ENCODE measurements around the gene ZNF213. TPM values are rescaled to one million over a fixed set of nuclear protein-coding genes. Genes with fewer than 3 reads are reported as not detected.
"Not testable (repeated sequence)": the region's sequence is repeated elsewhere in the genome, so short reads cannot be mapped to it uniquely, and the experiment has no call there.

The ZNF213 gene
- total RNA-seq, 2 donors from 2014 or later, result 12.2 to 16.3 TPM

DNA sequence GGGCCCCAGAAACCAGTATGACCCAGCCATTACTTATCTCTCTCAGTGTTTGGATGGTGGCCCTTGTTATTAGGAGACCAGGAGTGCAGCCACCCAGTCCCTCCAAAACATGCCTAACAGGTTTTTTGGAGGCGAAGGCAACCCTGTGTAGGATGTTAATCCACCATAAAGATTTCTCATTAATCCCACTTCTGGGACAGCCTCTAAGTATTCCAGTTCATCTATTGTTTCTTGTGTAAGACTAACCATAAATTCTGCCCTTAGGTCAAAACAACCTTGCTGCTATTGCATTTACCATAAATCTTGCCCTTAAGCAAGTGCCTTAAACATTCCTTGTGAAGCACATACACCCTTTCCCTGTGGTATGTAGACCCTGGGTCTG, 31.7 kb downstream of the ZNF213 start:
- no peak overlapping the region for H3K4me3 Mint-ChIP-seq
- no peaks in the 10 kb centered on the region for H3K9me3 Mint-ChIP-seq
- peaks cover 30% of the 10 kb centered on the region for H3K27me3 Mint-ChIP-seq (ENCODE audit: low read depth)
- H3K27ac Mint-ChIP-seq, result no peak overlapping the region
- peaks cover 18% of the 10 kb centered on the region for H3K4me1 Mint-ChIP-seq (ENCODE audit: low read depth)
- no peaks in the 10 kb centered on the region for H3K36me3 Mint-ChIP-seq (ENCODE audit: insufficient read depth in 2 of 2)
- DNase-seq (no peak), ATAC-seq (replicated peaks in 1 of 2) (no peak)

DNA sequence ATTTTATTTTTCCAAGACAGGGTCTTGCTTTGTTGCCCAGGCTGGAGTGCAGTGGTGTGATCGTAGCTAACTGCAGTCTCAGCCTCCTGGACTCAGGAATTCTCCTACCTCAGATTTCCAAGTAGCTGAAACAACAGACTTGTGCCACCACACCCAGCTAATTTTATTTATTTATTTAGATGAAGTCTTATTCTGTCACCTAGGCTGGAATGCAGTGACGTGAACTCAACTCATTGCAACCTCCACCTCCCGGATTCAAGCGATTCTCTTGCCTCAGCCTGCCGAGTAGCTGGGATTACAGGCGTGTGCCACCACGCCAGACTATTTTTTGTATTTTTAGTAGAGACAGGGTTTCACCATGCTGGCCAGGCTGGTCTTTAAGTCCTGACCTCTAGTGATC, 33.9 kb downstream of the ZNF213 start:
- H3K9me3 Mint-ChIP-seq; H3K36me3 Mint-ChIP-seq (ENCODE audit: insufficient read depth in 2 of 2); H3K4me3 Mint-ChIP-seq; DNase-seq; ATAC-seq (replicated peaks in 1 of 2); H3K27ac Mint-ChIP-seq: not testable (repeated sequence)
- H3K4me1 Mint-ChIP-seq (ENCODE audit: low read depth), result peaks cover 34% of the 10 kb centered on the region
- H3K27me3 Mint-ChIP-seq (ENCODE audit: low read depth), result peaks cover 39% of the 10 kb centered on the region

DNA sequence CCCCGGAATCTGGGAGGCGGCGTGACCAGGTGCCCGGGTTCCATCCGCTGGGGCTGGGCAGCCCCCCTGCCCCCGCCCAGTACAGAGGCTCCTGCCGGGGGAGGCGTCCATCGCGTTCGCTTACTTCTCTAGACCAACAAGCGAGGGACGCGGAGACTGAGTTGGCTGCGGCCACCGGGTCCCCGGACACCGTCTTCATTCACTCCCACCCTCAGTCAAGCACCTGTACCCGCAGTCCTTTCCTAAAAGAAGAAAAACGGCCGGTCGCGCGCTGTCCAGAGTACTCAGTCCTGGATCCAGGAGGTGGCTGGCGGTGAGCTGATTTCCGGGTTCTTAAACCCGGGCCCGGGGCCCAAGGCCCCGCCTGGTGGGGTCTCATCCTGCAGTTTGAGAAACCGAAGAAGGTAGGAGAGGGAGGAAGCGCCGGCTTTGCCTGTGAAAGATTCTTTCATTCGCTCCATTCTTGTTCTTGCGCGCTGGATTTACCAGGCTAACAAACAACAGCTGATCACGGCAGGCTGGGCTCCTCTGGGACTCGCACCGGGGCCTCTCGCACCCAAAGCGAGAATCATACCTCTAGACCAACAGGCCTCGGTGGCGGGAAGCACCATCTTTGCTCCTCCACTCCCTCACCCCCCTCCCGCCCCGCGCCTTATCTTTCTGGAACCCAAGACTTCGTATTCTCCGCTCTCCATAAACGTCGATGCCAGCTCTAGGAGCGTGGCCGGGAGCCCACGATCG, 35.8 kb downstream of the ZNF213 start:
- DNase-seq (peak in 1 of 2 donors; percentile 40), ATAC-seq (replicated peaks in 1 of 2) (peak; percentile 22 to 27)
- Mint-ChIP-seq H3K36me3 (ENCODE audit: insufficient read depth in 2 of 2) (no peaks in the 10 kb centered on the region), H3K9me3 (no peaks in the 10 kb centered on the region), H3K27ac (no peak overlapping the region), H3K27me3 (ENCODE audit: low read depth) (peaks cover 49% of the 10 kb centered on the region), H3K4me3 (peak overlapping the region; percentile 86 to 90), H3K4me1 (ENCODE audit: low read depth) (peaks cover 36% of the 10 kb centered on the region)

DNA sequence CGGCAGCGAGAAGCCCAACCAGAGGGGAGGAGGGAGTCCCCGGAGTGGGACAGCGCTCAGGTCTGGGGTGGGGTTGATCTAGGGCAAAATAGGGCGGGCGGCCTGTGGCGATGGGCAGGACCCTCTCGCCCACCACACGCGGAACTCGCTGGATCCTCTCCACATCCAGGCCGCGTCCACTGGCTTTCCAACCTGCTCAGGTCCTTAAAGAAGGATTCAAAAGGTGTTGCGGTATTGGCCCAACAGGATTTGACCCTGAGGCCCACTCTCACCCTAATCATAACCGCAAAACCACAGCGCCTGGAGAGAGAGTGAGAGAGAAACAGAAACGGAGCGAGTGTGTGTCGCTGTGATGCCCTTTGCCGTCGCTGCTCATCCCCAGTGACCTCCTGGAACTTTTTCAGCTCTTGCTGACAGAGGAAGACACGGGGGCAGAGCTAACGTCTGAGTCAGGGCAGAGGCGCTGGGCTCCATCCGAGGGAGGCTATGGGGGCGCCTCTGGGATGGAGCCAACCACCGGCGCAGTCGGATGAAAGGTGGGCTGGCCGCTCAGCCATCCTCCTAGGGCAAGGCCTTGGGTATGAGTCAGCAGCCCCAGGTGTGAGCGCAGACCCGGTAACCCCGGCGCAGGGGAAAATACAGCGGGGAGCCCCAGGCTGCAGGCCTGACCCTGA, 36.5 kb downstream of the ZNF213 start:
- H3K4me3 Mint-ChIP-seq, result peak overlapping the region; percentile 86 to 90
- H3K9me3 Mint-ChIP-seq, result no peaks in the 10 kb centered on the region
- DNase-seq, result peak; percentile 71 to 79
- H3K36me3 Mint-ChIP-seq (ENCODE audit: insufficient read depth in 2 of 2), result no peaks in the 10 kb centered on the region
- peak; percentile 72 to 73 for ATAC-seq (replicated peaks in 1 of 2)
- H3K27ac Mint-ChIP-seq, result peak overlapping the region; percentile 91
- H3K4me1 Mint-ChIP-seq (ENCODE audit: low read depth), result peaks cover 34% of the 10 kb centered on the region
- peaks cover 56% of the 10 kb centered on the region for H3K27me3 Mint-ChIP-seq (ENCODE audit: low read depth)

DNA sequence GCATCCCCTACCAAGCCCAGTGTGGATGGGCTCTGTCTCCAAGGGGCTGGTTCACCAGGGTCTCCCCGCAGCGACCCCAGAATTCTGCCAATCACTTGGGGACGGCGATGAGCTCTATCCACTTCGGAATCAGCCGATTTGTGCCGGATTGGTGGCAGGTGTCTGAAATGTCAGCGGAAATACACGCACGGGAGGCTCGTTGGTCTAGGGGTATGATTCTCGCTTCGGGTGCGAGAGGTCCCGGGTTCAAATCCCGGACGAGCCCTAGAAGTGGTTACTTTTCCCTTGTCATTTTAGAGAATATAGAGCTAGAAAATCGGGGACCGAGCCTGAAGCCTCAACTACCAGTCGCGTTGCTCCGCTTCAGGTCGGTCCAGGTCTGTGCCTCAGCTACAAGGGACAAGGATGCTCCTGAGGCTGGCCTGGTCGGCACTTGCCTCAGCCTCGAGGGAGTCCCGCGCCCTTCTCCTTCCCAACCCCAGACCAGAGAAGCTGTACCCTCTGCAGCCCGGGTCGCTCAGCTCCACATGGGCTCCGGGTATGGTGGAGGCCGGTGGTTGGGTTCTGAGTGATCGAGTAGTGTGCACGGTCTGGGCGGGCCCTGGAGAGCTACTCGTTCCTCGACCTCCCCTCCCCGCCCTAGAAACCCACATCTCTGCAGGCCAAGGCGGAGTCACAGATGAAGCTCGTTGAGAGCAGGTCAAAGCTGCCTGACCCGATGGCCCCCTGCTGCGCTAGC, 37.2 kb downstream of the ZNF213 start:
- peak overlapping the region; percentile 86 to 90 for H3K4me3 Mint-ChIP-seq
- DNase-seq (peak in 1 of 2 donors; percentile 67), ATAC-seq (replicated peaks in 1 of 2) (peak; percentile 40 to 41)
- peaks cover 62% of the 10 kb centered on the region for H3K27me3 Mint-ChIP-seq (ENCODE audit: low read depth)
- peaks cover 34% of the 10 kb centered on the region for H3K4me1 Mint-ChIP-seq (ENCODE audit: low read depth)
- no peaks in the 10 kb centered on the region for H3K36me3 Mint-ChIP-seq (ENCODE audit: insufficient read depth in 2 of 2)
- H3K27ac Mint-ChIP-seq, result peak overlapping the region; percentile 91
- H3K9me3 Mint-ChIP-seq, result no peaks in the 10 kb centered on the region

DNA sequence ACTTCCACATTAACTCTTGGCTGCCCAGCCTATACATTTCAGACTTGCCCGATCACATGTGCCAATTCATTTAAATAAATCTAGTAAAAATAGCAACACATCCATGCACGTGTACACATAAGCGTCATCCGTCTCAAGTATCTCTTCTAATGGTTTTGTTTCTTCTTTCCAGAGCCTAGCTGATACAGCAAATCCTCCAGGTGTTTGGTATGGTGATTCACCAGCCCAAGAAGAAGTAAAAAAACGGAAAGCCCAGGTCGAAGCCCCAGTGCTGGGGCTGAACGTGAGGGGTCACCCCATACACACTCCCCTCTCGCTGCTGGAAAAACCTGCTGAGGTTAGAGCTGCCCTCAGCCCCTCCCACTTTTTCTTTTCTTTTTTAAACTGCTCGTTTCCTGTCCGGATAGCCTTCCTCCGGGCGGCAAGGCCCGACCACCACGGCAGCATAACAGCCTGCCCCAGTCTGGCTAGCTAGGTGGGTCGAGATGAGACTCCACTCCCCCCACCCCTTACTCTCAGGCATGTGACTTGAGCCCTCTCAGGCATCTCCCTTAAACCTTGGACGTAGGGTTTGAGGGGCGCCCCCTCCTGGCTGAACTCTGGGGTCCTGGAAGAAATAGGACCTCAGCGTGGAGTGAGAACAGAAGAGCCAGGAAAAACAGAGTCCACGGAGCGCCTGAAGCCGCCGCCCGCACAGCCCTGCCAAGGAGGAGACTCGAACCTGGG, 39.2 kb downstream of the ZNF213 start:
- Mint-ChIP-seq H3K36me3 (ENCODE audit: insufficient read depth in 2 of 2) (no peaks in the 10 kb centered on the region), H3K4me3 (peak overlapping the region; percentile 90 to 94), H3K4me1 (ENCODE audit: low read depth) (peaks cover 34% of the 10 kb centered on the region), H3K9me3 (no peaks in the 10 kb centered on the region), H3K27ac (peak overlapping the region; percentile 85), H3K27me3 (ENCODE audit: low read depth) (peaks cover 65% of the 10 kb centered on the region)
- DNase-seq (peak; percentile 44 to 63), ATAC-seq (replicated peaks in 1 of 2) (peak; percentile 9 to 15)

DNA sequence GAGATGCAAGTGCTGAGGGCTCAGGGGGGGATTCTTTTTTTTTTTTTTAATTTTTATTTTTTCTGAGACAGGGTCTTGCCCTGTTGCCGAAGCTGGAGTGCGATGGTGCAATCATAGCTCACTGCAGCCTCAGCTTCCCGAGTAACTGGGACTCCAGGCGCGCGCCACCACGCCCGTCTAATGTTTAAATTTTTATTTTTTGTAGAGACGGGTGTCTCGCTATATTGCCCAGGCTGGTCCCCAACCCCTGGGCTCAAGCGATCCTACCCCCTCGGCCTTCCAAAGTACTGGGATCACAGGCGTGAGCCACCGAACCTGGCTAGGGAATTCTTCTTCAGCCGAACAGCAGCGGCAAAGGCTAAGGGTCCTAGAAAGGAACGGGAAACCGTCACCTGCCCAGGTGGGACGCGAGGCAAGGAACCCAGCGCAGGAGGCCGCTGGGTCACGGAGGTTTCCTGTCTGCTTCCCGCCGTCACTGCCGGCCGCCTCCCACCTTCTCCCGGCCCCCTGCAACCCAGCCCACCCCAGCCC, 39.9 kb downstream of the ZNF213 start:
- peak overlapping the region; percentile 85 for H3K27ac Mint-ChIP-seq

DNA sequence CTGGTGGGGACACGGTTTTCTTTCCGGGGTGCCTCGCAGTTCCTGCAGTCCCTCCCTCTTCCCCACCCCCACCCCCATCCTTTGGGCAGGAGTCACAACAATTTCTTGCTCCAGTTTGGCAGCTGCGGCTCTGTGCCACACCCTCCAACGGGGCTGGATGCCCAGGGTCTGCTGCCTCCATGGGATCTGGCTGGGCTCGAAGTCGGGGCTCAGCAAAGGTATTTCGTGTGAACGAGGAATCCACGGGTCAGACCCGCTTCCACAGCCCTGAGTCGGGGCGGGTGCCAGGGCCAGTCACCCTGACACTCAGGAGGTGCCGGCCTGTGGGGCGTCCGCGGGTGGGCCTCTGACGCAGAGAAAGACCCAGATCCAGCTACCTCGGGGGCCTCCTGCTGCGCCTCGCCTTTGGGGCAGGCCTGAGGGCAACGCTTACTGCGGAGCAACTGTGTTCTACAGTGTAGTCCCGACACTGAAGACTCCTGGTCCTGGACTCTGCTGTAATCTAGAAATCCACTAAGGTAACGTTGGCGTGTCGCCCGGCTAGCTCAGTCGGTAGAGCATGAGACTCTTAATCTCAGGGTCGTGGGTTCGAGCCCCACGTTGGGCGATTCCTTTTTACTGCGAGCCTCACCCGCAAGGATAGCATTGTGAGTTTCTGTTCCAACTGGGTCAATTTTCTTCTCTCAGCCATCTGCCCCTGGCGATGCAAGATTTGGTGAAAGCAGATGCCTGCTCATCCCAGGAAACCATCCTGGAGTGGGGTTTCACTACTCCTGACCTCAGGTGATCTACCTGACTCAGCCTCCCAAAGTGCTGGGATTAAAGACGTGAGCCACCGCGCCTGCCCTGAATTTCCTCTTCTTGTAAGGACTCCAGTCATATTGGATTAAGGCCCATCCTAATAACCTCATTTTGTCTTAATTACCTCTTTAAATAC, 40.6 kb downstream of the ZNF213 start:
- Mint-ChIP-seq H3K4me1 (ENCODE audit: low read depth) (peaks cover 42% of the 10 kb centered on the region), H3K27ac (peak overlapping the region; percentile 91), H3K27me3 (ENCODE audit: low read depth) (peaks cover 67% of the 10 kb centered on the region), H3K36me3 (ENCODE audit: insufficient read depth in 2 of 2) (no peaks in the 10 kb centered on the region), H3K4me3 (peak overlapping the region; percentile 54 to 90), H3K9me3 (no peaks in the 10 kb centered on the region)
- ATAC-seq (replicated peaks in 1 of 2), result peak; percentile 2 to 9
- DNase-seq, result peak; percentile 54 to 60

More for the DNA sequence above, 39.9 kb downstream of the ZNF213 start:
- Mint-ChIP-seq H3K4me1 (ENCODE audit: low read depth) (peaks cover 34% of the 10 kb centered on the region), H3K36me3 (ENCODE audit: insufficient read depth in 2 of 2) (no peaks in the 10 kb centered on the region), H3K9me3 (no peaks in the 10 kb centered on the region), H3K4me3 (peak overlapping the region; percentile 90 to 94), H3K27me3 (ENCODE audit: low read depth) (peaks cover 65% of the 10 kb centered on the region)
- DNase-seq, result no peak
- no peak for ATAC-seq (replicated peaks in 1 of 2)

DNA sequence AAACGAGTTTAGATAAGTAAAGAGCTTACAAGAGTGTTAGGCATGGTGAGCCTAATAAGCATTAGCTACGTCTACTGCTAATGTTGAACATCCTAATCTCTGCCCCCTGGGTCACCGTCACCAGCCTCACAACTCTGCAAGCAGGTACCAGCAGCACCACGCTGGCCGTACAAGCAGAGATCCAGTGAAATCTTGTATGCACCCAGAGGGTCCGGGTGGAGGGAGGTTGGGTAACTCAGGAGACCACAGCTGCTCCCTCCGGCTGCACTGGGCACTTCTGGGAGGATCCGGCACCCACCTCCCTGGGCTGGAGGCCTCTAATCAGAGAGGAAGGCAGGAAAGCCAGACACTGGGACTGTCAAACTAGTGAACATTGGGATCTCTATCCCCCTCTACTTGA, 44.8 kb downstream of the ZNF213 start:
- no peak for ATAC-seq (replicated peaks in 1 of 2)

DNA sequence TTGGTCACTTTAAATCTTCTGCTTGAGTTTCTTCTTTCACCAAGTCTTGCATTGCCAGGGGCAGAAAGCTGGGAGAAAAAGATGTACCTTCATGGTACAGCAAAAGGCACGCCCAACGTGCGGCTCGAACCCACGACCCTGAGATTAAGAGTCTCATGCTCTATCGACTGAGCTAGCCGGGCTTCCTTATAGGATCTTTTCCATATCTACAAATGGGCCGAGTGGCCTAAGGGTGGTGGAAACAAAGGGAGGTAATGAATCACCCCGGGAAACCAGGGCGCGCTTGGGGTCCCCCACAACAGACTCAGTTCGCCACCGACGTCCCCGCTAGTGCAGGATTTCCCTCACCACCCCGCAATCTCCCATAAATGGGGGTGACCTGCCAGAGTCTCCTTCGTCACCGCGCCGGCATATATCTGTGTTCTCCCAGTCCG, 45.6 kb downstream of the ZNF213 start:
- Mint-ChIP-seq H3K4me1 (ENCODE audit: low read depth) (peaks cover 44% of the 10 kb centered on the region), H3K36me3 (ENCODE audit: insufficient read depth in 2 of 2) (peaks cover 5 to 9% of the 10 kb centered on the region in 2 donors), H3K9me3 (no peaks in the 10 kb centered on the region), H3K4me3 (no peak overlapping the region), H3K27ac (no peak overlapping the region), H3K27me3 (ENCODE audit: low read depth) (peaks cover 84% of the 10 kb centered on the region)
- DNase-seq, result no peak
- no peak for ATAC-seq (replicated peaks in 1 of 2)

More for the DNA sequence above, 44.8 kb downstream of the ZNF213 start:
- DNase-seq, result no peak
- H3K27me3 Mint-ChIP-seq (ENCODE audit: low read depth), result peaks cover 83% of the 10 kb centered on the region
- peaks cover 5 to 9% of the 10 kb centered on the region in 2 donors for H3K36me3 Mint-ChIP-seq (ENCODE audit: insufficient read depth in 2 of 2)
- H3K9me3 Mint-ChIP-seq, result no peaks in the 10 kb centered on the region
- H3K4me3 Mint-ChIP-seq, result no peak overlapping the region
- H3K27ac Mint-ChIP-seq, result no peak overlapping the region
- H3K4me1 Mint-ChIP-seq (ENCODE audit: low read depth), result peaks cover 44% of the 10 kb centered on the region

DNA sequence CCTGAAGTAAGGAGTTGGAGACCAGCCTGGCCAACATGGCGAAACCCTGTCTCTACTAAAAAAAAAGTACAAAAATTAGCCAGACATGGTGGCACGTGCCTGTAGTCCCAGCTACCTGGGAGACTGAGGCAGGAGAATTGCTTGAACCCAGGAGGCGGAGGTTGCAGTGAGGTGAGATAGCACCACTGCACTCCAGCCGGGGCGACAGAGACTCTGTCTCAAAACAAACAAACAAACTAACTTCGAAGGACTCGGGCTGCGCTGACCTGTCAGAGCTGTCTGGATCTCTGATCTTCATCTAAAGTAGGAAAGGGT, 47.4 kb downstream of the ZNF213 start:
- peaks cover 78% of the 10 kb centered on the region for H3K27me3 Mint-ChIP-seq (ENCODE audit: low read depth)
- peaks cover 5 to 10% of the 10 kb centered on the region in 2 donors for H3K36me3 Mint-ChIP-seq (ENCODE audit: insufficient read depth in 2 of 2)
- H3K27ac Mint-ChIP-seq, result peak overlapping the region; percentile 96
- not testable (repeated sequence) for ATAC-seq (replicated peaks in 1 of 2); DNase-seq; H3K9me3 Mint-ChIP-seq
- peaks cover 49% of the 10 kb centered on the region for H3K4me1 Mint-ChIP-seq (ENCODE audit: low read depth)
- peak overlapping the region; percentile 75 to 95 for H3K4me3 Mint-ChIP-seq

Measured in activated T-cell treated with anti-CD3 and anti-CD28 coated beads, Interleukin-2, amount 50 U/mL, for 72 hours (primary cell).